ENCODE data around the gene IL10RA. TPM values are rescaled to one million over a fixed set of nuclear protein-coding genes. Genes with fewer than 3 reads are reported as not detected.
A peak's percentile ranks its signal among the peaks of the same experiment; 100 is the strongest.
"Not testable (repeated sequence)": the region's sequence is repeated elsewhere in the genome, so short reads cannot be mapped to it uniquely, and the experiment has no call there.

The IL10RA gene
- total RNA-seq, 4 donors from 2014 or later = 23.2 to 65.9 (median 44.4) TPM

- ATAC-seq (ENCODE audit: low FRiP score) (no peak), DNase-seq (ENCODE audit: low spot score) (no peak)
- no peak for TF ChIP-seq CTCF (IDR thresholded peaks at IDR 0.05)
These were observed 41.0 kb upstream of the IL10RA start for GRCh38 chr11:117945047-117945810.

GRCh38 chr11:117946156-117946841 lies 39.9 kb upstream of the IL10RA start:
- TF ChIP-seq CTCF (IDR thresholded peaks at IDR 0.05) = no peak
- no peak for DNase-seq (ENCODE audit: low spot score)
- ATAC-seq (ENCODE audit: low FRiP score) = no peak

GRCh38 chr11:117946842-117947526 lies 39.2 kb upstream of the IL10RA start:
- peak; percentile 95 for ATAC-seq (ENCODE audit: low FRiP score)
- TF ChIP-seq CTCF (IDR thresholded peaks at IDR 0.05) = peak in 2 of 3 donors; percentile 76 to 87
- DNase-seq (ENCODE audit: low spot score) = peak; percentile 94

DNA sequence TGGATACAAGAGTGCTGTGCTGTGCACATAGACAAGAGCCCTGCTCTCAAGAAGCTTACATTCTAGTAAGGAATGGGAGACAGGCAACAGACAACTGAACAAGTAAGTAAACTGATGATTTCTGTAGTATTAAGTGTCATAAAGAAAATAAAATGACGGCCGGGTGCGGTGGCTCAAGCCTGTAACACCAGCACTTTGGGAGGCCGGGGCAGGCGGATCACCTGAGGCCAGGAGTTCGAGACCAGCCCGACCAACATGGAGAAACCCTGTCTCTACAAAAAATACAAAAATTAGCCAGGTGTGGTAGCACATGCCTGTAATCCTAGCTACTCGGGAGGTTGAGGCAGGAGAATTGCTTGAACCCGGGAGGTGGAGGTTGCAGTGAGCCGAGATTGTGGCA lies 38.4 kb upstream of the IL10RA start:
- ATAC-seq (ENCODE audit: low FRiP score); DNase-seq (ENCODE audit: low spot score): not testable (repeated sequence)

DNA sequence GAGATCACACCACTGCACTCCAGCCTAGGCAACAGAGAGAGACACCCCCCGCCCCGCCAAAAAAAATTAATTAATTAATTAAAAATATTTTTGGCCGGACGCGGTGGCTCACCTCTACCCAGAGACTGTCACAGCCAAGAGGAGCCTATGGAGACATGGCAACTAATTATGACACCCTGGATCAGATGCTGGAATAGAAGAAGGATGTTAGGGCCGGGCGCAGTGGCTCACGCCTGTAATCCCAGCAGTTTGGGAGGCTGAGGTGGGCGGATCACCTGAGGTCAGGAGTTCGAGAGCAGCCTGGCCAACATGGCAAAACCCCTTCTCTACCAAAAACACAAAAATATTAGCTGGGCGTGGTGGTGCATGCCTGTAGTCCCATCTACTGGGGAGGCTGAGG lies 37.7 kb upstream of the IL10RA start:
- ATAC-seq (ENCODE audit: low FRiP score); DNase-seq (ENCODE audit: low spot score): not testable (repeated sequence)

DNA sequence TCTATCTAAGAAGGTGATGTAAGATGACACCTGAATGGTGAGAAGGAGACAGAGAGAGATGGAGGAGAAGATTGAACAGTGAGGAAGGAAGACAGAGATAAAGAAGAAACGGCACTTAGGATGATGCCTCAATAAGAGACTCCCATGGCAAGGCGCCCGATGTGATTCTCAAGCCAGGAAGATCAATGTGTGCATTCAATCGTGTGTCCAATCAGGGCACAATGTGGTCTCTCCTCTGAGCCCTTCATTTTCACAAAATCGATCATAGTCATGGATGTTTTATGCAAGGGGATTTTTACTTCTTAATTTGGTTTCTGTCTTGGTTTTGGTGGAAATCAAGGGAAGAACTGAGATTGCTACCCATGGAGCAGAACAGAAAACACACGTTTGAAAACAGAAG lies 37.1 kb upstream of the IL10RA start:
- TF ChIP-seq CTCF (IDR thresholded peaks at IDR 0.05) = no peak
- ATAC-seq (ENCODE audit: low FRiP score) = no peak

DNA sequence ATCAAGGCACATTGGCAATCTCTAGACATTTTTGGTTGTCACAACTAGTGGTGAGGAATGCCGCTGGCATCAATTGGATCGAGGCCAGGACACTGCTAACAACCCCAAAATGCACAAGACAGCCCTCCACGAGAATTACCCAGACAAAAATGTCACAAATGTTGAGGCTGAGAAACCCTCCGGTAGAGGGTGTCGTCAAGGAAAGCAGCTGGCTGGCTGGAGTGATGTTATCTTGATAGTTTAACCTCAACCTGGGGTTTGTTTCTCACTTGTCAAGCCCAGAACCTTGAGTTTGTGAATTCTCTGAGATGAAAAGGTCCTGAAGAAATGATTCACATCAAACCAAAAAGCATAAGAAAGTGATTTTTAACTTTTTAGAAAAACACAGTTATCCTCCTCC lies 35.9 kb upstream of the IL10RA start:
- no peak for DNase-seq (ENCODE audit: low spot score)
- no peak for ATAC-seq (ENCODE audit: low FRiP score)
- TF ChIP-seq CTCF (IDR thresholded peaks at IDR 0.05) = no peak

More for the DNA sequence above, 37.1 kb upstream of the IL10RA start:
- DNase-seq (ENCODE audit: low spot score) = no peak
